ENCODE measurements around the gene TOM1L2.
"Not testable (repeated sequence)": the region's sequence is repeated elsewhere in the genome, so short reads cannot be mapped to it uniquely, and the experiment has no call there.

The TOM1L2 gene

DNA sequence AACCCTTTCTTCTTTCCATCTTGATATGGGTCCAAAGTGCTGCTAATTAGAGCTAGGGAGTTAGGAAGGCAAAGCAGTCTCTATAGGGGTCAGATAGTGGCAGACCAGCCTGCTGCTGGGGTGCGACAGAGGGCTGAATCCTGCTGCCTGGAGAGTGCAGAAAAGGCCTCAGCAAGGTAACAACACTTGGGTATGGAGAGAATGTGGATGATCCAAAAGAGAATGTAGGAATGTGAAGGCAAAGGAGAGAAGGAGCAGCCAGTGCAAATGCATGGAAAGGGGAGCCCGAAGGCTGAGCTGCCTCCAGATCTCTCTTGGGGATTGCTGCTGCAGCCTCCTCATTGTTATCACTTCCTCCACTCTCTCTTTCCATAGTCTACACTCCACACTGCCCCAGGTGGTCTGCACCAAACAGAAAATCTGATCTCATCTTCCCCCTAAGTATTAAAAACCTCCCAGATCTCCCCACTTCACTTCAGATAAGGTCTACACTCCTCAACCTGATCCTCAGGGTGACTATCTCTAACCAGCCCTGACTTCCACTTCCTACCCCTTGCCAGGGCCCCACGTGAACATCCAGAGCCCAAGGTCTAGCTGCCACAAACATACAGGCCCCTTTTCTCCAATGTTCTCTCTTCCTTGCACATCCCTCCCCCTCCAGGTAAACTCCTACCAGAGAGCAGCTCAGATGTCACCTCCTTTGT is 28.8 kb downstream of the TOM1L2 start:
- DNase-seq (ENCODE audit: low spot score), result no peak

DNA sequence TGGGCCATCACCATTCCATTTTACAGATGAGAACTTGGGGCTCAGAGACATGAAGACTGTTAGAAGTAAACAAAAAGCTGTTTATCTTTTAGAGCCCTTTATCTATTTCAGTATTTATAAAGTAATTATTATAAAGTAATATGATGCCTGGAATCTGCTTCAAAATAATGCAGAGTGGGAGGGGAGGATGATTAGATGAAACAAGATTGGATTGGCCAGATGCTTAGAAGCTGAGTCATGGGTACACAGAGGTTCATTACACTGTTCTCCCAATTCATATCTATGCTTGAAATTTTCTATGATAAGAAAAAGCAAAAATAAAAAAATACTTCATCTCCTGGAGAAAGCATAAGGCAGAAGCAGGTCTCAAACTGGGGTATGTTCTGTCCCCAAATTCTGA is 29.4 kb downstream of the TOM1L2 start:
- no peak for DNase-seq (ENCODE audit: low spot score)

DNA sequence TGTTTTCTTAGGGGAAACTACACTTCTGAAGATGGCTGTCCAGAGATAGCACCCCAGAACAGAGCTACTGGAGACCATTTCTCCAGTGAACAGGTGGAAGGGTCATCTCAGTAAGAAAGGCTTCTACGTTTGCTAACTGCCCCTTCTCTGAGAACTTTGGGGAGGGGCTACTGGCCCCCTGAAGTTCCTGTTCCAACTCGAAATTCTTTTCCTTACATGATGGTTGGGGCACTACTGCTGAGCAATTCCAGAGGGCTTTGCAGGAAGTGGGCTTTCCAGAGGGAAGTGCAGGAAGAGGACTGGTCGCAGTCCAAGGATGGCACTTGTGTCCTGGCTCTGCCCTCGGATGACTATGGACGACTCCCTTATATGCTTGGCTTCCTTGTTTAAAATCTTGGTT is 31.2 kb downstream of the TOM1L2 start:
- no peak for DNase-seq (ENCODE audit: low spot score)

GRCh38 chr17:17940441-17940911 is 31.7 kb downstream of the TOM1L2 start:
- no peak for DNase-seq (ENCODE audit: low spot score)

- not testable (repeated sequence) for DNase-seq (ENCODE audit: low spot score)
Measured at GRCh38 chr17:17939941-17940340, 32.3 kb downstream of the TOM1L2 start.

DNA sequence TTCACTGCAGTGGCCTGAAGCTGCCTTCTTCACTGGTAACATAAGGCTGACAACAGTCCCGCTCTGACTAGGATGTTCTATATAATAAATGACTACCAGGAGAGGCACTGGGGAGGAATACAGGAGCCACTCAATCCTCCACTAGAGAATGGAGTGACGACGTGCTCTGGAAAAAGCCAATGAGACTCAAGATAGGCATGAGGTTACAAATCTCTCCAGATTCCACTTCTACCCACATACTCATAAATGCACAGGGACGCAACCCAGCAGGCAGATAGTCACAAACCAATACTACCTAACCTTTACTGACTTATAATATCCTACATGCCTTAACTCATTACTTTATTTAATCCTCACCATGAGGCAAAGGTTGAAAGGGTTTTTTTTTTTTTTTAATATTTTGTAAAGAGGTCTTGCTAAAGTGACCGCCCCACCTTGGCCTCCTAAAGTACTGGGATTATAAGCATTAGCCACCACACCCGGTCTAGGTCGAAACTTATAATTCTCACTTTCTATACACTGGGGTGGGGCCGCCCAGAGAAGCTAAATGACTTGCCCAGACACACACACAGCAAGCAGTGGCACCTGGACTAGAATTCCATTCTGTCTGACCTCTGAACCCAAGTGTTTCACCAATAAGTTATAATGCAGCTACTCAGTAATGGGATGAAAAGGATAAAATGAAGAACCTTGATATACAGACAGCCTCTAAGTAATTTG is 33.7 kb downstream of the TOM1L2 start:
- no peak for DNase-seq (ENCODE audit: low spot score)

- no peak for DNase-seq (ENCODE audit: low spot score)
Measured at GRCh38 chr17:17937958-17938357, 34.2 kb downstream of the TOM1L2 start.

DNA sequence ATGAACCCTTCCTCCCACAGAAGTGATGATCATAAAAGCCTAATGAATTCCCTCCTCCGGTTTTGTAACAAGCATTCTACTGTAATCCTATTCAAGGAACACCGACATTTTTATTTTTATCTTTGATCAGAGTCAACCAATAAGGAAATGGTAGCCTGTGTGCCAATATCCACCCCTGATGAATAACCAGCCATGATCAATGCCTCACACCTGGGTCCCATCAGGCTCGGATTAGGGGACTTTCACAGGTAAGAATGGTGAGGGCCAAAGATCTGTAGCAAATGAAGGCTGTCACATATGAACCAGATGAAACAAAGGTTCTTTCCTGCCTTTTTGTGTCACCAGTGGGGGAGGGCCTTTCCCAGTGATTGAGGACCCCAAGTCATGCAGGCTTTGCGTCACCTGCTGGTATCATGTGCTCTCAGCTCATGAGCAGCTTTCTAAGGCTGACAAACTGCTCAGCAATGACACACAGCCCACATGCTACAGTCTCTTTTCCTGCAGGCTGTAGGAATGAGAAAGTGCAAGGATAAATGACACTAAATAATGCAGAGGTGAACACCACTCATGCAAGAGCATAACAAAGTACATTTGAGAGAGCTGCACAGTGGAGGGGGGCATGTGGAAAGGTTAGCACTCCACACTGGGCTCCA is 34.9 kb downstream of the TOM1L2 start:
- no peak for DNase-seq (ENCODE audit: low spot score)

DNA sequence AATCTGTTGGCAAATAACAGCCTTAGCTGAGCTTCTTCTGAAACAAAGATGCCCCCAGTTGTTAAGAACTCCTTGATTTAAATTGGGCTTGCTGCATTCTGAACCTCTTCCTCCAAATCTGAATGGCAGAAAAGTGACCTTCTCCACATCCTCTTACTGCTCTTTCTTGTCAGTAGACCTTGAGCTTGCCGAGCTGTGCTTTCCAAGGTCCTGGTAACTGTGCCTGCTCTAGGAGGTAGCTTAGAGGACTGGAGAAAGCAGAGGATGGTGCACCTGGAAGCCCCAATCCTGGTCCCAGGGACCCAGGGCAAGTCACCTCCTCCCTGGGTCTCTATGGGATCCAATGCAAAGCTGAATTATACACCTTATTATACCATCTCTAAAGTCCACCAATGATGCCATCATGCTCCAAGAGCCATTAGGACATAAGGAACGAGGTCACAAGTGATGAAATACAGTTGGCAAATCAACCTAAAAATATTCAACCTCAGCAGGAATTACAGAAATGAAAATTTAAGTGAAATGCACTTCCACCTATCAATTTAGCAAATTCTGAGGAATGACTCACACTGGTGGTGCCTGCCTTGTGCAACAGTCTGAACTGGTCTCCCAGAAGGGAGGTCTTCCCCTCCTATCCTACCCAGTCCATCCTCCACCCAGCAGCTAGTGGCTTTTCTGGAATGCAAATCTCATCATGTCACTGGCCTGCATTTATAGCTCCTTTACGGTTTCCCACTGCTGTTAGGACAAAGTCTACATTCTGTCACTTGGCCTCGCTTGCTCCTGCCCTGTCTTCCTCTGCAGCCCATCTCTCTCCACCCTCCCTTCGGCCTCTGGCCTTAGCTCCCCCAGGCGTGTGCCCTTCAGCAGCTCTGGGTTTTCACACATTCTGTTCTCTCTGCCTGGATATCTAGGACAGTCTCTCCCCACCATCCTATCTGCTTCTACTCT is 36.6 kb downstream of the TOM1L2 start:
- DNase-seq (ENCODE audit: low spot score), result no peak

GRCh38 chr17:17934806-17935205 is 37.4 kb downstream of the TOM1L2 start:
- DNase-seq (ENCODE audit: low spot score), result no peak

DNA sequence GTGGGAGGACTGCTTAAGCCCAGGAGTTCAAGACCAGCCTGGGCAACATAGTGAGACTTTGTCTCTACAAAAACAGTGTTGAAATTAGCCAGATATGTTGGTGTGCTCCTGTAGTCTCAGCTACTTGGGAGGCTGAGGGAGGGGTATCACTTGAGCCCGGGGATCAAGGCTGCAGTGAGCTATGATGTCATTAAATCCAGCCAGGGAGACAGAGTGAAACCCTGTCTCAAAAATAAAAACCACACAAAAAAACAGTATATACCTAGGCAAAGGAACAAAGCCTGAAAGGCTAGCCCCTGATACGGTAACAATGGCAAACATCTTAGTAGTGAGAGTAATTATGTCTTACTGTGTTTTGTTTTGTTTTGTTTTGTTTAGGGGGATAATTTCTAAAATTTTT is 38.0 kb downstream of the TOM1L2 start:
- no peak for DNase-seq (ENCODE audit: low spot score)

DNA sequence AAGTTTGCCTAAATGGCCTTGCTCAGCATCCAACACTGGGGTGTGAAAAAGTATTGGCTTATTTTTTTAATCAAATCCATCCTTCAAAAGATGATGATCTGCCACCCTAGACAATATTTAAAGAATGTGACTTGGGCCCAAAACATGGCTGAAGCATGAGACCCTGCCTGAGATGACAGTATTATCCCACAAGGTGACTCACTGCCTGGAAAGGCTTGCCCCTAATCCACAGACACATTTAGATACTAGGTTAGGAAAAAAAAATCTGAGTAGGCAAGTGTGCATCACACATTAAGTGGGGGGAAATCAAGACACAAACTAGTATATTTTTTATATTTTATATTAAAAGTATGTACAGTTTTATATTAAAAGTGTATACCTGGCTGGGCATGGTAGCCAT is 38.4 kb downstream of the TOM1L2 start:
- DNase-seq (ENCODE audit: low spot score), result no peak

GRCh38 chr17:17931159-17931558 is 41.0 kb downstream of the TOM1L2 start:
- DNase-seq (ENCODE audit: low spot score), result no peak

- DNase-seq (ENCODE audit: low spot score), result no peak
Measured at GRCh38 chr17:17930674-17931073, 41.5 kb downstream of the TOM1L2 start.

GRCh38 chr17:17929655-17930380 is 42.4 kb downstream of the TOM1L2 start:
- DNase-seq (ENCODE audit: low spot score), result no peak

DNA sequence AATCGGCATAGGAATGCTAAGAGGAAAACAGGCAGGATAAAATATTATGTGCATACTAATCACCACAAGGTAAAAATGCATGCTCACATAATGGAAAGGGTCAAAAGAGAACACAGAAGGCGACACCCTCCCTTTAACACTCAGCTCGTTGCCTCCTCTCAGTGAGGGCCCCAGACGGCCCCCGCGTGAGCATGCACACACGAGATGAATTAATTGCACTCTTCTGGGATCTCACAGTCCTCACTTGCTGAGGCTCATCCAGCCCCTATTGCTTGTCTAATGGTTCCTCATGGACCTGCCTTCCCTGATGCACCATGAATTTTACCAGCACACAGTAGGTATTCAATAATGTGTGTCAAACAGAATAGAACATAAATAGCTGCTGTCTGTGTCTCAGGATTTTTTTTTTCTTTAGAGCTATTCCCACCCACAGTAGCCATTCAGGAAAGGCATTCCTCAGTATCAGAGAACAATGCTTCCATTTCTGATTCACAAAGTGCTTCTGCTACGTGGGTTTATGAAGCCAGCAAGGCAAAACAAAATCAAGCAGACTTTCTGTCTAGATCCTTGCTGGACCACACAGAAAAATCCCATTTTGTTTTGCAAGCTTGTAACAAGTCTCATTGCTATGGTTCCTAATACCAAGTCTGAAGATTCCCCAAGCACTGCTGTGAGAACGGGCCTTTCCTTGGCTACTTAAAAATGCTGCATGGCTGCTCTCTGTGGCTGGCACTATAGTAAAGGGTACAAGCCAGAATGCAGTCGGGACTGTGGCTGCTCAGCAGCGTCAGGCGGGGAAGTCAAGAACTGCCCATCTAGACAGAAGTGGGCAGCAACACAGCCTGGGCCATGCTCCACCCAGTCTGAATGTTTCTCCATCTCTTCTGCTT is 43.6 kb downstream of the TOM1L2 start:
- no peak for DNase-seq (ENCODE audit: low spot score)

- DNase-seq (ENCODE audit: low spot score), result no peak
Measured at GRCh38 chr17:17926840-17927449, 45.3 kb downstream of the TOM1L2 start.

DNA sequence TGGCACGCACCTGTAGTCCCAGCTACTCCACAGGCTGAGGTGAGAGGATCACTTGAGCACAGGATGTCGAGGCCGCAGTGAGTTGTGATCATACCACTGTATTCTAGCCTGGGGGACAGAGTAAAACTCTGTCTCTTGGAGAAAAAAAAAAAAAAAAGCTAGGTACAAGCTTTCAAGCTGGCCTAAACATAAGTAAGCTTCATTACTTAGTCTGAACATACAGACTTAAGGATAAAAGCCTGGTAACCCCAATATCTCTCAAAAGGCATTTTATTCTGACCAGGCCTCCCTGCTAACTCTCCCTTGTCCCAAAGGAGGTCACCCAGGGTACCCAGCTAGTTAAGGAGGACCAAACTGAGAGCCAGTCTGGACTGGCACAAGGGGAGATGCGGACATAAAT is 46.2 kb downstream of the TOM1L2 start:
- DNase-seq (ENCODE audit: low spot score), result no peak

DNA sequence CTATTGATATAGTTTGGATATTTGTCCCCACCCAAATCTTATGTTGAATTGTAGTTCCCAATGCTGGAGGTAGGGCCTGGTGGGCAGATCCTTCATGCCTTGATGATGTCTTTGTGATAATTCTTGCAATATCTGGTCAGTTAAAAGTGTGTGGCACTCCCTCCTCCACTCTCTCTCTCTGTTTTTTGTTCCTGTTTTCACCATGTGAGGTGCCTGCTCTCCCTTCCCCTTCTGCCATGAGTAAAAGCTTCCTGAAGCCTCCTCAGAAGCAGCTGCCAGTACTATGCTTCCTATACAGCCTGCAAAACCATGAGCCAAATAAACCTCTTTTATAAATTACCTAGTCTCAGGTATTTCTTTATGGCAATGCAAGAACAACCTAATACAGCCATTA is 47.3 kb downstream of the TOM1L2 start:
- no peak for DNase-seq (ENCODE audit: low spot score)

Data from CD4-positive, alpha-beta T cell treated with Interleukin-2 at 100 ng/mL for 4 hours (primary cell).